Left forelimb (tissue), 1 donor: ENCODE data around the gene PRPS1L1.

ENCODE experiments used
- DNase-seq: peaks from one replicate; pipeline ENCODE4 v3.0.0-alpha.2; 2018; ENCODE audit warnings: low spot score

Gene PRPS1L1

DNA sequence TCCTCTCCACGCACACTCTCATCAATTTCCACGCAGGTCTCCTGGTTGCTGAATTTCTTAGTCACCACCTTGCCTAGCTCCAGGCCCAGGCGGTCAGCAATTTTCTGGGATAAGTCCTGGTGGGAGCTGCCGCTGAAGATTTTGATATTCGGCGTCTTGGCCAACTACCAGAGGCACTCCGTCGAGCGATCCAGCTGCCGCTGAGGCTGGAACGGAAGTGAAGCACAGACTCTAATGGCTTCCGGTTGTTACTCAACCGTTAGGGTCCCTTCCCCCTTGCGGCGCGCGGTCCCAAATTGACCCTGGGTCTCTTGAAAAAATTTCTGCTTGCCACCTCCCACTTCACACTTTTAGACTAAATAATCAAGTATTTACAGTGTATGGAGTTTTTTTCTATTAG is at the start of gene PRPS1L1:
Gene PRPS1L1 (minus strand): TSS at position 219 of the 400 bp plus-strand sequence.
- DNase-seq = no peak

DNA sequence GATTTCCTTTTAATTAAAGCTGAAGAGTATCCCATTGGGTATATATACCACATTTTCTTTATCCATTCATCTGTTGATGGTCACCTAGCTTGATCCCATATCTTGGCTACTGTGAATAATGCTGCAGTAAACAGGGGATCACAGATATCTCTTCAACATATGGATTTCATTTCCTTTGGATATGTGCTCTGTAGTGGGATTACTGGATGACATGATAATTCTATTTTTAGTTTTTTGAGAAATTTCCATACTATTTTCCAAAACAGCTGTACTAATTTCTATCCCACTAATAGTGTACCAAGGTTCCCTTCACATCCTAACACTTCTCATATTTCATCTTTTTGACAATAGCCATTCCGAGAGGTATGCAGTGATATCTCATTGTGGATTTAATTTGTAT is 48.8 kb upstream of the PRPS1L1 start:
- no peak for DNase-seq

DNA sequence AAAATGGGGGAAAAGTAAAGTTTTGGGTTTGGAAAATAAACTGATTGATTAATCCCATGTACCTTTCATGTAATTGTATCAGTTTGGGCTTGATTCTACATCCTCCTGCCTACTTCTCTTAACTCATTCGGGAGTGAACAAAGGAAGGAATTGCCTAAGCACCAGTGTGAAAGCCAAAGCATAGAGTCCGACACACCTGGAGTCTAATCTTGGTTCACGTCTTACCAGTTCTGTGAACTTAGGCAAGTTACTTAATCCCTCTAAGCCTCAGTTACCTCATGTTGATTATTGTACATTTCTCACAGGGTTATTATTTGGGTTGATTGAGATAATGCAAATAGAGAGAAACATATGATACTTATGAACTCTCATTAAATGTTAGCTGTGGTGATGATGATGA is 41.1 kb upstream of the PRPS1L1 start:
- no peak for DNase-seq

DNA sequence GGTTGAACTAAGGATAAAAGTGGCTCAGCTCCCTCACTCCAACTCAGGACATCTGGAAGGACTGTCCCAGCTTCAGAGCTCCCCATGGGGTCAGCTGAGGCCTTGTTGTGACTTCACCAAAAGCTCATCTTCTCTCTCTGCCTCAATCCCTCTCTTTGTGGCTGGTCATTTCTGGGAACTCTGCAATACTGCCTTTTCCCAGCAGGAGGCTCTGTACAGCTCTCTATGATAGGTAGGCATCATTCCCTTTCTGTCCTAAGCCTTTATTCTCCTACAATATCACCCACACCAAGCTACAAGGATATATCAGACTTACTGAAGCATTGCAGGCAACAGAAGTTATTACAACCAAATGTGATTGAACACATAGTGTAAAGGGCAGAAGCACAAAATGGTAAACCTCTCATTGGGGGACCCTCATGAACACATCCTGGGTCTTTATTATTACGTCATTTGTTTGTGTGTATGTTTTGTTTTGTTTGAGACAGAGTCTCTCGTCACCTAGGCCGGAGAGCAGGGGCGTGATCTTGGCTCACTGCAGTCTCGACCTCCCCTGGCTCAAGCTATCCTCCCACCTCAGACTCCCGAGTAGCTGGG is 36.7 kb upstream of the PRPS1L1 start:
- DNase-seq = no peak

DNA sequence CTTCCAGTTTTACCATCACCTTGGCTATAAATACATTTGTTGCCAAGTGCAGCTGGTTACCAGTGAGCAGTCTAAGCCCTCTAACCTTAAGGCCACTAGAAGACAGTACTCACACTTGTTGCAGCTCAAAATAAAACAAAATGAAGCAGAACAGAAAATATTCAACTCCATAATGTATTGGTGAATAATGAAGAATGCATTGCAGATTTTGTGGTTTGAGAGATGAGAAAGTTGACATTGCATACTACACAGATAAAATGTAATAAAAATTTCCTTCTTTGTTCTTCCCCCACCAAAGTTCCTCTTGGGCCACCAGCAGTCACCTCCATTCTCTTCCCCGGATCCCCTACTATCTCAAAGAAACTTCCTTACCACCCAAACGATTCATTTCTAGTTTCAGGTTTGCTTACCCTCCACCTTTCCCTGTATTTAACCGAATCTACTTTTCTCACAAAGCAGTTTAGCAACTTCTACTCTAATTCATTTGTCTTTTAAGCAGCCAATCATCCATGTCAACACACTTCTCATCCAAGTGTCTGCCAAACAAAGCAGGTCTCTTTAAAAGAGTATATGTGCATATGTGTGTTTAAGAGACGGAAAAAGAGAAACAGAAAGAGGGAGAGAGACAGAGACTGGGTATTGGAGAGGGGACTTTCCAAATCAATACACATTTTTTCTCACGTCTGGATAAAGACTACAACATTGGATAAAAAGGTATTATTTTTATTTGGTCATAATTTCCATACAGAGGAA is 35.7 kb upstream of the PRPS1L1 start:
- no peak for DNase-seq

DNA sequence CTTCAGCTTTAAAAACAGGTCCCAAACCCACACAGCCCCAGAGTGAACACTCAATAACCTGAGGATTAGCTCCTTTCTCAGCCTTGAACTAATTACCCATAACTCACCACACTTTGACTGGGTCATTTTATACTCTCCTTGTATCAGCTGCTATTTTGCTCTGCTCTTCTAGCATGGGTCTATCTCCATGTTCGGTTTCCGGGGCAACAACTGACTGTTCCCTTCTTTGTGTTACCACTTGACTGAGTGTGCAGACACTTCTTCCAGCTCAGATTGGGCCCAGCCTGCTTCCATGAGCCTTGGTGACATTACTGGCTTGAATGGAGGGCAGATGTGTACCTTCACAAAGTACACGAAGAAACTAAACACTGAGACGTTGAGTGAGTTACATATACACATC is 31.5 kb upstream of the PRPS1L1 start:
- no peak for DNase-seq

DNA sequence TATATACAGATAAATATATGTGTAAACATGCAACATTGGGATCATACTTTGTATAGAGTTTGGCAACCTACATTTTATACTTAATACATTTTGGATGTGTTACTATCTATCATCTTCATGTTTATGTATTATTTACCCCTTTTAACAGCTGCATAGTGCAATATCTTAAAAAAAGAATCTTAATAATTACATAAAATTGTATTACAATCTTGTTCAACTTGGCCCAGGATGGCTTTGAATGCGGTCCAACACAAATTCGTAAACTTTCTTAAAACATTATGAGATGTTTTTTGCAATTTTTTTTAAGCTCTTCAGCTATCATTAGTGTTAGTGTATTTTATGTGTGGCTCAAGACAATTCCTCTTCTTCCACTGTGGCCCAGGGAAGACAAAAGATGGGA is 26.3 kb upstream of the PRPS1L1 start:
- no peak for DNase-seq

DNA sequence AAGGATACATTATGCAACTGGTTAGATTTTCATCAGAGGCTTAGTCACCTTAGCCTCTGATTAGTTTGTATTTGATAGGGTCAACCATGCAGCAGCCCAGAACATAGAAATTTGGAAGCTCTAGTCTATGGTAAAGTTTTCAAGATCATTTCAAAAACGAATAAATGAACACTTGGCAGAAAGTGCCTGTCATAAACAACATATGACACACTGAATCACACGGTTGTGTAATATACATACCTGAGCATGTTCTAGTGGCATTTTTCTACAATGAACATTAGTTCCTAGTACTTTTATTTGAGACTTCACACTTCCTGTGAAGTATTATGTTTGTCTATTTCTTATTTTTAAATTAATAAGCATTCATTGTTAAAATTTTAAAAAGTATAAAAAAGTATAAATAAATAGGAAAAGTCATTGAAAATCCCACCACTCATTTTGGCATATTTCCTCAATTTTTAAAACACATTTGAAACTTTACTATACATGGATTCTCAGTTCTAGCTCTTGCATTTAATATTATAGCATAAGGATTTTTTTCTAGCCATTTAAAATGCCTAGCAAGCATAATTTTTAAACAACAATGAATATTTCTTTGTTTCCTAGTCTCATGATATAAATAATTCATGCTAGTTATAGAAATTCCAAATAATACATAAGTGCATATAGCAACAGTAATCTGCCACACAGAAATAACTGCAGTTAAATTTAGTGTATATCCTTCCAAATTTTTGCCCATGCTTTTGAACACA is 25.7 kb upstream of the PRPS1L1 start:
- DNase-seq = no peak

DNA sequence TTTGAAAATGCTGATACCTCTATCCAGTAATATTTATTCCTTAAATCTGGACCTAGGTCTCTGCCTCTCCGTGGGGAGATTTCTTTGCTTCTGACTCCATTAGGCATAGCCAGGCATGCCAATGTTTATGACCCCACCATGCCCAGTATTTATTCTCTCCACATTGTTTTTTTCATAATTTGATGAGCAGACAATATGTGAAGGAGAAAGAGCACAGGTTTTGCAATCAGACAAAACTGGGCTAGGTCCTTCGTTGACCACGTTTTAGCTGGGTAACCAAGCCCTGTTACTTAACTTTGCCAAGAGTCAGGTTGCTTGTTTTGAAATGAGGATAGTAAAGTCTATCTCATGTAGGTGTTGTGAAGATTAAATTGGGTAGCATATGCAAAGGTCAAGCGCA is 21.6 kb upstream of the PRPS1L1 start:
- no peak for DNase-seq

DNA sequence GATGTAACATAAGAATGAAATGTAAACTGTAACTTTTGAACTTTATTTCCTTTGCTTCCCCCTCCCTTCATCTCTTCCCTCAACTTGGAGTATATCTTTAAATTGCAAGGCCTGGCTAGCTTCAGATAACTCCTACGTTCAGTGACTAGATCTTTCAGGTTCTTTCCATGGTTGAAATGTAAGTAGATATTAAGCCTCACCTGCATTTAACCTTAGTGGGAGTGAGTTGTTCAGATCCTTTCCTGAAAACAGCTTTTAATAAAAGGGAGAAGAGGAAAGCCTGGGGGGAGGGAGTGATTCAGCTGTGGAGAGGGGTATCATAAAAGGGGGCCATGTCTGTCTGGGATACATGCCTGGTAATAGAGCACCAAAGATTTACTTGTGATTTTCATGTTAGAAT is 19.0 kb upstream of the PRPS1L1 start:
- DNase-seq = no peak

DNA sequence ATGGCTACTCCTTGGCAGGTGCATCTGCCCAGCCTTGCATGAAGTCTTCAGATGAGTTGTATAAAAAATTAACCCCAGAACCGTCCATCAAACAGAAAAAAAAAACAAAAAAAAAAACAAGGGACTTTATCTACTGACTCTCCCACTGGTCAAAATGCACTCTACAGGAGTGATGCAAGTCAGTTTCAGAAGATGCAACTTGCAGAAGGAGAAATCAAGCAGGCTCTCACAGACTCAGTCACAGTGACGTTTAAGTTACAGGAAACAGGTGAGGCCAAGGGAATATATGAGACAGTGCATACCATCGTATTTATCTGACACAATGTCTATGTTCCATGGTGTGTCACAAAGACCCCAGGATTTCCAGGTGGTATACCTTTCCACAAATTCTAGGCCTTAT is 17.5 kb upstream of the PRPS1L1 start:
- DNase-seq = no peak

DNA sequence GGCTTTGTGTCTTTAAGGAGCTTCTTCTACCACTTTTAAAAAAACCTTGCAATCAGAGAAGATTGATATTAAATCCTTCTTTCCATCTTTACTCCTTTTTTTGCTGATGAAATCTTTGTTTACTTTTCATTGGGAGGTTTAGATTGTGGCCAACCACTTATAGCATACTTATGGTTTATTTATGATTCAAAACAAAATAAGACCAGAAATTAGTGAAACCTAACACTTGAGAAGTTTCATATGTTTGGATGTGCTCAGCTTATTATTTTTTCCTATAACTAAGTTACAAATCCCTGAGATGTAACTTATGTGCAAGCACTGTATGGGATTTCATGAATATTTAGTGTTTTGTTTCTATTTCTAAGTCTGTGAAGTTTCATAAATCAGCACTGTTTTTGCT is 13.5 kb upstream of the PRPS1L1 start:
- DNase-seq = no peak

DNA sequence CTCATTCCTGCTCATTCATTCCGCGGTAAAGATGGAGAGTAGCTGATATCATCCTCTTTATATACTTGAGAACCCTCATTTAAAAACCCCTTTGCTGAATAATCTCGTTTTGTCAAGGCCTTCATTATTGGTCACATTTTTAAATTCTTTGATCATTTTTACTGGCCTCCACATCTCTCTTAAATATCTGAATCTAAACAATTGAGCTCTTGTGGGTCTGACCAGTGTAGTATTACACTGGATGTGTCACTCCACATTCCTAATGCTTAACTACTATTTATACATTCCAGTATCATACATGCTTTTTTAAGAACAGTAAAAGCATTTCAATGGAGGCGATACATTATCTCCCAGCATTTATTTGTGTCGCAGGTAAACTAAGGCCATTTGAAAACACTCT is 12.6 kb upstream of the PRPS1L1 start:
- no peak for DNase-seq

DNA sequence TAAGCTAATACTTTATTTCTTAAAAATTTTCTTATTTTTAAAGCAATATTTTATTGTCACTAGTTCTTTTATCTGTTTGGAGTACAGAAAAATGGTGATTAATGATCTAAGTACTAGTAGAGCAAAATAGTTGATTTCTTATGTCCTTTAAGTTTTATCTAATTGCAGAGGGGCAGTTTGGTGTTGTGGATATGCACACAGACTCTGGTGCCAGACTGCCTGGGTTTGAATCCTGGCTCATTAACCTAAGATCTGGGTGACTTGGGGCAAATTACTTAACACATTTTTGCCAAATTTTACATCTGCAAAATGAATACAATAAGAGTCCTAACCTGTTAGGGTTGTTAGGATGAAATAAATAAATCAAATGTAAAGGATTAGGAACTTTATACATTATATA is 10.7 kb upstream of the PRPS1L1 start:
- DNase-seq = no peak

DNA sequence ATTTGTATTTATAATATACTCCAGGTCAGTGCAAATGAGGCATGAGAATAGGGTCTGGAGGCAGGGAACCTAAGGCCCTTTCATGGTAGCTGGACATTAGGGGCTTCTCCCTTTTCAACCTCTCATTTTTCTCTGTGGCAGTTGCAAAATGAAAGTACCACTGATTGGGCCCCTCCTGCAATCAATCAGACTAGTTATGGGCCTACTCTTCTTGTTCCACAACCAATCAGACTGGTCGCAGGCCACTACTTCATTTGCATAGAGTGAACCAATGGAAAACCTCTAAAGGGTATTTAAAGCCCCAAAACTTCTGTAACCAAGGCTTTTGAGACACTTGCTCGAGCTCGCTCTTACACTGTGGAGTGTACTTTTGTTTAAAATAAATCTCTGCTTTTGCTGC is 10.0 kb upstream of the PRPS1L1 start:
- no peak for DNase-seq

DNA sequence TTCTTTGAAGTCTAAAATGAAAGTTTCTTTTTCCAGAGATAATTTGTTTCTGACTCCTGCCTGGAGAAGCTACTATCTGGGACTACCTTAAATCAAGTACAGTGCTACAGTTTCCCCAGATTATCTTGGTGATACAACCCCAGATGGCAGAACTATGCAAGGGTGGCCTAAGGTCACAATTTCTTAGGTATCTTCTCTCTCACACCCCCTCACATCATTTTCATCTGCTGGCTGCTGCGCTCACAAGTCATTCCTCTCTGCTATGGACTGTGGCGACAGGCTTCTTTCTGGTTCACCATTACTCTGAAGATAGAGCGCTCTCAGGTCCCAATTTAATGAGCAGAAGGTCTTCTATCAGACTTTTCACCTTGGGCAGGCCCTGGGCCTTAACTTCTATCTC is 9.1 kb upstream of the PRPS1L1 start:
- DNase-seq = no peak

DNA sequence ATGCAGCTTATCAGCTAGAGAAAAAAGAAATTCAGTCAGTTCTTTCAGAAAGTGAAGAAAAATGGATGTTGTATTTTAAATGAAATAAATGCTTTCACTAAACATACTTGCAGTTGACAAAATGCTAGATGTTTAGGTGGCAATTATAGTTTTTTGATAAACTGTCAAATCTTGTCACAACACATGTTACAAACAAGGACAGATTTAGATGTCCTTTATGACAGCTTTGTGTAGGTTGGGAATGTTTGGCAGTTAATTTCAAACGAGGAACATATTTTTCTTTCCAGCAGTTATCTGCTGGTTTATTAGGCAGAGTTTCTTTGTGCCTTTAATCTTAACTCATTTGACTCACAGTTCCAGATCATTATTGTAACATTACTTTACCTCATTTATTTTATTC is 3.1 kb upstream of the PRPS1L1 start:
- DNase-seq = no peak

DNA sequence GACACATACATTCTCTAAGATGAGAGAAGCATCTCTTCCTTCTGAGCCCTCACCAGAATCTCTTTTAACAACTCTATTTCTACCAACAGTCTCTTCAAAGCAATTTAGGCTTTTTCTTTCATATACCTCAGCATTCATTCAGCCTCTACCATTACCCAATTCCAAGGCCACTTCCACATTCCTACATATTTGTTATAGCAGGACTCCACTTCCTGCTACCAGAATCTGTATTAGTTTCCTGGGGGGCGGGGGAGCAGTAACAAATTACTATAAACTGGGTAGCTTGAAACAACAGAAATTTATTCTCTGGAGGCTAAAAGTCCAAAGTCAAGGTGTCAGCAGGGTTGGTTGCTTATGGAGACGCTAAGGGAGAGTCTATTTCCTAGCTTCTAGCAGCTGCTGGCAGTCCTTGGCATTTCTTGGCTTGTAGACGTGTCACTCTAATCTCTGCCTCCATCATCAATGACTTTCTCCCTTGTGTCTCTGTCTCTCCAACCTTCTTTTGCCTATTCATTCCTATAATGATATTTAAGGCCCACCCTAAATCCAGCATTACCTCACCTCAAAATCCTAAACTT is 7.4 kb downstream of the PRPS1L1 start:
- DNase-seq = no peak

DNA sequence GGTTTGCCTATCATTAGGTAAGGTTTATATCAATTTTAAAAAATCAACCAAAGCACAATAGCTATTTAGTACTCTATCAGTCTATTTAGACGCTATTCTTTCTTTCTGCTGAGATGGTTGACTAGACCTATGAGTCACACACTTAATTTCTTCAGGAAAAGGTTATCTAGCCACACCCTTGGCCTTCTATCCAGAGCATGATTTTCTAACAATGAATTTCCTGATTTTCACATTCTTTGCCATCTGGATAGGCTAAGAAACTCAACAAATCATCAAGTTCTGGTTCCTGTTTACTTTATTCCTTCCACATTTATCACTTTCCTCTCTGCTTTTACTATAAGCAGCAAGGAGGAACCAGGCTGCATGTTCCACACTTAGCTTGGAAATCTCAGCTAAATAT is 8.1 kb downstream of the PRPS1L1 start:
- no peak for DNase-seq

DNA sequence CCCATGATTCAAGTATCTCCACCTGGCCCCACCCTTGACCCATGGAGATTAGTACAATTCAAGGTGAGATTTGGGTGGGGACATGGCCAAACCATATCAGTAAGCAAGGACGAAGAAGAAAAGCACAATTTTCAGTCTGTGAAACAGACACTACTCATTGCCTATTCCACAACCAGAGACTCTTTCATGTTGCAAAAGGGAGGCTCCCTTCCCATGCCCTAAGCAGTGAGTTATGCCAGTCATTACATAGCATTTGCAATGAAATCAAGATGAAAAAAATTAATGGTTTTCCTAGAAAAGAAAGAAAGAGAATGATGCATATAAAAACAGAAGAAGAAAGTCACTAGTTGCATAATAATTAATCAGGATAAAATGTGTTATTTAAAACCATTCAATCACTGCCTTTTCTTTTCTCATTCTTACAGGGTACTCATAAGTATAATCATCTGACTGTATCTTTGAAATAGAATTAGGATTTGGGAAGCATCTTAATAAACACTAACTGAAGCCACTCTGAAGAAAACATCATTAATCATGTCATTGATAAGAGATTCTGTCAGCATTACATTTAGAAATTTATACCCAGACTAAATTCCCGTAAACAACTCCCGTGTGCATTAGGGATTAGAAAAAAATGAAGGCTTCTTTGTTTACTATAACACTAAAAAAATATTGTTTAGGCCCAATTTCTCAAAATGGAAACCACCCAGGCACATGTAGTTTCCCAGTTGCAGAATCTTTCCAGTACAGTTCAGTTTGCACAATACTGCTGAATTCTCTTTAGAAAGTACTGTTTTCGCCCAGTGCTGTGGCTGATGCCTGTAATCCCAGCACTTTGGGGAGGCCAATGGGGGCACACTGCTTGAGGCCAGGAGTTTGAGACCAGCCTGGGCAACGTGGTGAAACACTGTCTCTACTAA is 9.1 kb downstream of the PRPS1L1 start:
- DNase-seq = no peak

DNA sequence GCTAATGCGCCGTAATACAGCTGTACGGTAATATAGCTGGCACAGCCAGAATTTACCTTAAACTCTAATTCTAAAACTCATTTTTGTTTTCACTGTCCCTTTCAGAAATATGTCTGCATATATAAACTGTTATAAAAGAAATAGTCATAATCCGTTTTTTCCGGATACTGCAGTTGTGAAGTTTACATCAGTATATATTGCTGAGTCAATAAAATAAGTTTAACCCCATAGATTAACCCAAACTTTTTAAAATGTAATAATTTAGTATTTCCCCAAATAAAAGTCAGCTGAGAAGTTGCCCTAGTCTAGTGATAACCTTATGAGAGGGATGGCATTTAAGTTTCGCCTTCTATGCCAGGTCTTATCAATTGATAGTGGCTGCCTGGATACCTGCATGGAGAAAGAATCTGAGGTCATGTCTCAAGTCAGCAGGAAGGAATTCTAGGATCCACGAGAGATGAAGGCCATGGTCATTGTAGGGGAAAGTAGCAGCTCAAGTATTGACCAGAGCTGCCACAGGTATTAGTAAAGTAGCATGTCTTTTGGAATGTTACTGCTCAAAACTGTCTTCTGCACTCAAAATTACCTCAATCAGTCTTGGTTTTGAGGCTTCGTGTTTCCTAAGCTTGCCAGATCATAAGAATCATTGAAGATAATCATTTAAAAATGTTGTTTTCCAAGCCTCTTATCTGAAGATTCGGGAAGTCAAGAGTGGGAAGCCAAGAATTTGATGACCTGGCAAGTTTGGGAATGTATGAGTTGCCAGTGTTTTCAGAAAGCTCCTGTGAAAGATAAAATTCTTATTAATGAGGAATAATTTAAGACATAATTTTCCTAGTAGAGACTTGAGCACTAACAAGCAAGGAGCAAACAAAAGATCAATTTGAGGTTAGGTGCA is 10.8 kb downstream of the PRPS1L1 start:
- no peak for DNase-seq
